Keratinocyte (primary cell): ENCODE results near the gene PTBP3.

Experiments
- EZH2 ChIP-seq: IDR thresholded peaks from one replicate; pipeline ENCODE4 v1.6.1; 2012; ENCODE audit warnings: inconsistent platforms, mild to moderate bottlenecking, low read length, moderate library complexity
- TF ChIP-seq, protein P1 (sequence below), 3 experiments: IDR thresholded peaks in 1 of 3; conservative IDR thresholded peaks in 1 of 3; optimal IDR thresholded peaks in 1 of 3; 2 replicates in 2 of 3; 3 replicates in 1 of 3; pipeline versions ENCODE3 to v1.5.1; 2011; ENCODE audit warnings: low read length in 3 of 3, mild to moderate bottlenecking in 3 of 3, moderate library complexity in 2 of 3, control low read depth in 1 of 3, inconsistent platforms in 1 of 3; ENCODE audit not compliant: insufficient read depth in 2 of 3; ENCODE audit errors: extremely low read depth in 1 of 3

DNA sequence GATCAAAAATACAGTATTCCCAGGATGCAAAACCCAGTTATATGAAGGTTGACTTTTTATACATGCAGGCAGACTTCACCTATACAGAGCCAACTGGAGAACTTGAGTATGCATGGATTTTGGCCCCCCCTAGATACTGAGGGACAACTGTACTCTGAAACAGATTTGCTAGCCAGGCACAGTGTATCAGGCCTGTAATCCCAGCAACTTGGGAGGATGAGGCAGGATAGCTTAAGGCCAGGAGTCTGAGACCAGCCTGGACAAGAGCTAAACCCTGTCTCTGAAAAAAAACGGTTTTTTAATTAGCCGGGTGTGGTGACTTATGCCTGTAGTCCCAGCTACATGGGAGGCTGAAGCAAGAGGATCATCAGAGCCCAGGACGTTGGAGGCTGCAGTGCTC lies 21.9 kb downstream of the PTBP3 start:
- TF ChIP-seq EZH2, result no peak
- TF ChIP-seq, protein P1, sequence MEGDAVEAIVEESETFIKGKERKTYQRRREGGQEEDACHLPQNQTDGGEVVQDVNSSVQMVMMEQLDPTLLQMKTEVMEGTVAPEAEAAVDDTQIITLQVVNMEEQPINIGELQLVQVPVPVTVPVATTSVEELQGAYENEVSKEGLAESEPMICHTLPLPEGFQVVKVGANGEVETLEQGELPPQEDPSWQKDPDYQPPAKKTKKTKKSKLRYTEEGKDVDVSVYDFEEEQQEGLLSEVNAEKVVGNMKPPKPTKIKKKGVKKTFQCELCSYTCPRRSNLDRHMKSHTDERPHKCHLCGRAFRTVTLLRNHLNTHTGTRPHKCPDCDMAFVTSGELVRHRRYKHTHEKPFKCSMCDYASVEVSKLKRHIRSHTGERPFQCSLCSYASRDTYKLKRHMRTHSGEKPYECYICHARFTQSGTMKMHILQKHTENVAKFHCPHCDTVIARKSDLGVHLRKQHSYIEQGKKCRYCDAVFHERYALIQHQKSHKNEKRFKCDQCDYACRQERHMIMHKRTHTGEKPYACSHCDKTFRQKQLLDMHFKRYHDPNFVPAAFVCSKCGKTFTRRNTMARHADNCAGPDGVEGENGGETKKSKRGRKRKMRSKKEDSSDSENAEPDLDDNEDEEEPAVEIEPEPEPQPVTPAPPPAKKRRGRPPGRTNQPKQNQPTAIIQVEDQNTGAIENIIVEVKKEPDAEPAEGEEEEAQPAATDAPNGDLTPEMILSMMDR (optimal IDR thresholded peaks at IDR 0.05 in 1 of 3, IDR thresholded peaks at IDR 0.05 in 1 of 3, conservative IDR thresholded peaks at IDR 0.05 in 1 of 3; ENCODE audit: extremely low read depth in 1 of 3, insufficient read depth in 2 of 3, low read length in 3 of 3), result no peak
